K562 (cell line): ENCODE measurements around the gene MYL4. TPM values are rescaled to one million over a fixed set of nuclear protein-coding genes. Genes with fewer than 3 reads are reported as not detected.
A peak's percentile ranks its signal among the peaks of the same experiment; 100 is the strongest.

Experiments used
- MAFF ChIP-seq: IDR thresholded peaks from 2 replicates; pipeline ENCODE4 v1.6.1; 2012; ENCODE audit warnings: low read length, improper control_type of control experiment
- SMAD3 ChIP-seq: fragments of 450-650 bp; formaldehyde crosslinking; conservative IDR thresholded peaks from 2 replicates; pipeline ENCODE4 v1.4.0; 2020; ENCODE audit warnings: mild to moderate bottlenecking
- SPI1 ChIP-seq: IDR thresholded peaks from 2 replicates; pipeline ENCODE4 v1.6.1; 2011; ENCODE audit warnings: low read depth, low read length, control low read depth, borderline replicate concordance
- TEAD1 ChIP-seq, 2 experiments: fragments of 450-650 bp in 1 of 2; sonication (generic) in 1 of 2; formaldehyde crosslinking; IDR thresholded peaks; 2 replicates each; pipeline versions ENCODE4 v1.4.0 to v1.8.0; 2020 to 2022; ENCODE audit warnings: mild to moderate bottlenecking in 2 of 2, missing genetic modification reagents in 1 of 2
- ZNF436 ChIP-seq: fragments of 250-450, 450-650 bp; sonication (Bioruptor Pico); formaldehyde crosslinking; IDR thresholded peaks from 2 replicates; pipeline ENCODE4 v1.7.0; 2020; ENCODE audit warnings: mild to moderate bottlenecking
- polyA plus RNA-seq, 8 experiments: library from polyadenylated mRNA; depleted of rRNA in 4 of 8; stranded (reverse) in 5 of 8; unstranded in 3 of 8; fragments of >200 nt; fragmentation: Nextera tagmentation in 2 of 8; fragmentation: Illumina TruSeq in 1 of 8; extraction: Ambion mirVana in 2 of 8; extraction: Trizol in 1 of 8; gene quantifications; 2 replicates each; pipeline versions ENCODE4 v1.2.1 to v1.2.3, GENCODE V29; 2011 to 2014; ENCODE audit warnings: inconsistent platforms in 1 of 8, missing spikeins in 1 of 8
- total RNA-seq, 7 experiments: library from RNA; depleted of rRNA in 6 of 7; stranded (reverse); fragments of >200 nt in 6 of 7; fragmentation: Illumina TruSeq in 2 of 7; extraction: Trizol in 2 of 7; gene quantifications; 2 replicates each; pipeline versions ENCODE4 v1.2.1 to v1.2.3, GENCODE V29; 2011 to 2021; ENCODE audit warnings: low replicate concordance in 1 of 7
- TF ChIP-seq, protein P1 (sequence below), 2 experiments: fragments of 450-650 bp; IDR thresholded peaks; 2 replicates each; pipeline ENCODE4 v1.6.1; 2016; ENCODE audit warnings: mild to moderate bottlenecking in 2 of 2, borderline replicate concordance in 1 of 2, low read depth in 1 of 2, moderate library complexity in 1 of 2

The MYL4 gene
- total and polyA plus RNA-seq, 9 of the 15 experiments (the other 6 are each of a cell fraction or from before 2014, with no cell fraction given) = 117 to 423 (median 221) TPM

- TF ChIP-seq, protein P1, sequence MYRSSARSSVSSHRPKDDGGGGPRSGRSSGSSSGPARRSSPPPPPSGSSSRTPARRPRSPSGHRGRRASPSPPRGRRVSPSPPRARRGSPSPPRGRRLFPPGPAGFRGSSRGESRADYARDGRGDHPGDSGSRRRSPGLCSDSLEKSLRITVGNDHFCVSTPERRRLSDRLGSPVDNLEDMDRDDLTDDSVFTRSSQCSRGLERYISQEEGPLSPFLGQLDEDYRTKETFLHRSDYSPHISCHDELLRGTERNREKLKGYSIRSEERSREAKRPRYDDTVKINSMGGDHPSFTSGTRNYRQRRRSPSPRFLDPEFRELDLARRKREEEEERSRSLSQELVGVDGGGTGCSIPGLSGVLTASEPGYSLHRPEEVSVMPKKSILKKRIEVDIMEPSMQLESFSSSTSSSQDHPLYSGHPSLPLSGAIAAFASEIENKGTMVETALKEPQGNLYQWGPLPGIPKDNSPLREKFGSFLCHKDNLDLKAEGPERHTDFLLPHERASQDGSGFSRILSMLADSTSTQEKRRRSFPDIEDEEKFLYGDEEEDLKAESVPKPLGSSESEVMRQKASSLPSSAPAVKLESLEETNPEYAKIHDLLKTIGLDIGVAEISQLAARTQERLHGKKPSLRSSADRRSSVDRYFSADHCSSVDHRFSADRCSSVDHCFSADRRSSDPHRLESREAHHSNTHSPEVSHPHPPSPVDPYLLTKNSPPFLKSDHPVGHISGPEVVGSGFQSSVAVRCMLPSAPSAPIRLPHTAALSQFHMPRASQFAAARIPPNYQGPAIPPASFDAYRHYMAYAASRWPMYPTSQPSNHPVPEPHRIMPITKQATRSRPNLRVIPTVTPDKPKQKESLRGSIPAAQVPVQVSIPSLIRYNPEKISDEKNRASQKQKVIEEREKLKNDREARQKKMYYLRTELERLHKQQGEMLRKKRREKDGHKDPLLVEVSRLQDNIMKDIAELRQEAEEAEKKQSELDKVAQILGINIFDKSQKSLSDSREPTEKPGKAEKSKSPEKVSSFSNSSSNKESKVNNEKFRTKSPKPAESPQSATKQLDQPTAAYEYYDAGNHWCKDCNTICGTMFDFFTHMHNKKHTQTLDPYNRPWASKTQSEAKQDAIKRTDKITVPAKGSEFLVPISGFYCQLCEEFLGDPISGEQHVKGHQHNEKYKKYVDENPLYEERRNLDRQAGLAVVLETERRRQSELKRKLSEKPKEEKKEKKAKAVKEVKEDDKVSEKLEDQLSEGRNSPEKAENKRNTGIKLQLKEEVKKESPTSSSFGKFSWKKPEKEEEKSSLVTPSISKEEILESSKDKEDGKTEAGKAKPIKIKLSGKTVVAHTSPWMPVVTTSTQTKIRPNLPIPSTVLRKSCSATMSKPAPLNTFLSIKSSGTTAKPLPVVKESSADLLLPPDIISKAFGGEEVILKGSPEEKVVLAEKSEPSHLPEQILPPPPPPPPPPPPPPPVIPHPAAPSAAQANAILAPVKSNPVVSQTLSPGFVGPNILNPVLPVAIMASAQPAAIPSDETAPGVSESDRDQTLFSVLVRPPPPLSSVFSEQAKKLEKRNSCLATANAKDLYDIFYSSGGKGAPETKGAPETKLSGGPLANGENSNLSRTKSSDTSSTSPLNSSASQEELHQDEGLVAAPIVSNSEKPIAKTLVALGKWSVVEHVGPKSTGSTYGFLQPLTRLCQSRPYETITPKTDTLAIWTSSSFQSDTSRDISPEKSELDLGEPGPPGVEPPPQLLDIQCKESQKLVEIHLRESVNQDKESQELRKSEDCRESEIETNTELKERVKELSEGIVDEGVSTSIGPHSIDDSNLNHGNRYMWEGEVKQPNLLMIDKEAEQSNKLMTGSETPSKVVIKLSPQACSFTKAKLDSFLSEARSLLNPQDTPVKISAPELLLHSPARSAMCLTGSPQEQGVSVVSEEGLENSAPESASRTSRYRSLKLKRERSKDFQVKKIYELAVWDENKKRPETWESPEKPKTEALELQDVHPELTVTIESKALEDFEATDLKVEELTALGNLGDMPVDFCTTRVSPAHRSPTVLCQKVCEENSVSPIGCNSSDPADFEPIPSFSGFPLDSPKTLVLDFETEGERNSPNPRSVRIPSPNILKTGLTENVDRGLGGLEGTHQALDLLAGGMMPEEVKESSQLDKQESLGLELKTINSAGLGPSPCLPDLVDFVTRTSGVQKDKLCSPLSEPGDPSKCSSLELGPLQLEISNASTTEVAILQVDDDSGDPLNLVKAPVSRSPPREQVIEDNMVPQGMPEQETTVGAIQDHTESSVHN (IDR thresholded peaks at IDR 0.05; ENCODE audit: borderline replicate concordance in 1 of 2, low read depth in 1 of 2) = 0 out of 4 replicates have a peak, but pooled peaks of 1 of the 2 experiments have one; percentile 14
- peak in 1 of 2 experiments; percentile 30; a peak in 1 of 4 replicates for TF ChIP-seq TEAD1 (CRISPR knock-in tag; IDR thresholded peaks at IDR 0.05)
- TF ChIP-seq ZNF436 (CRISPR knock-in tag) = no peak
- peak; percentile 28; the same call in 1 of the 2 replicates for TF ChIP-seq MAFF
- TF ChIP-seq SPI1 = peak; percentile 75
- TF ChIP-seq SMAD3 (CRISPR knock-in tag) = no peak
Measured at GRCh38 chr17:47204722-47205418, 4.3 kb upstream of the MYL4 start (continued).
